SHP77 (cell line): Measurements from ENCODE around the gene PPP2R2B.

Source experiments
- DNase-seq, 2 experiments: peaks; one replicate each; lab custom pipeline; 2025; lab: John Stamatoyannopoulos, UW

The PPP2R2B gene

GRCh38 chr5:146825033-146825432 lies 53.5 kb downstream of the PPP2R2B start:
- no peak for DNase-seq

DNA sequence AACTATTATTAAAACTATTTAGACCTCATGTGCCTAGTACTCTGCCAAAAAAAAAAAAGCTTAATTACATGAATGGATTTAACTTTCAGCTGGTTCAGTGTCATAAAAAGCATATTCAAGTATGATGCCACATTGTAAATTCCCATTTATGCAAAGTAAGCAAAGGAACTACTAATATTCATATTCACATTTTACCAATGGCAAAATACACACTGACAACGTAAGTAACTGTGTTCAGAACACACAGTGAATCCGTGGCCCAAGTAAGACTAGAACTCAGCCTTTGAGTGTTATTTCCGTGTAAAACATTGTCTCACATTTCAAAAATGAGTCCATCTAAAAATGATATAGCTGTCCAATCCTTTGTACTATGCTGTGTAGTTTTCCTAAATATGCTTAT lies 56.8 kb downstream of the PPP2R2B start:
- DNase-seq, result no peak

- DNase-seq, result no peak
These were observed 57.6 kb downstream of the PPP2R2B start for GRCh38 chr5:146820987-146821386.

DNA sequence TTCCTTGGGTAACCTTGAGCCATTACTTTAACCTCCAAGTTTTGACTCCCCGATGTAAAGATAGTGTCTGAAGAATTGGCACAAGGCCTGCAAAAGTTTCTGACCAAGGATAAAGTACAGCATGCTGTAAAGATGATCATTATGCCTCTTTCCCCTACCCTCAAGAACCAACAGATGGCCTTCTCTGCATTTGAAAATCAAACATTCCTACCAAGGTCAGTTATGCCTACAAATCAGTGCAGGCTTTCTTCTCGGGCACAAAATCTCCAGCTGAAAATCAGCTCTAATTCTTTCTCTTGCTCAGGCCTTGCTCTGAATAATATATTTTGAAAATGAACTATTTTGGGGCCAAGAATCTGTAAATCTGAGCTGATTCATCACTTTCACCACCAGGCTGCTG lies 59.7 kb downstream of the PPP2R2B start:
- no peak for DNase-seq

DNA sequence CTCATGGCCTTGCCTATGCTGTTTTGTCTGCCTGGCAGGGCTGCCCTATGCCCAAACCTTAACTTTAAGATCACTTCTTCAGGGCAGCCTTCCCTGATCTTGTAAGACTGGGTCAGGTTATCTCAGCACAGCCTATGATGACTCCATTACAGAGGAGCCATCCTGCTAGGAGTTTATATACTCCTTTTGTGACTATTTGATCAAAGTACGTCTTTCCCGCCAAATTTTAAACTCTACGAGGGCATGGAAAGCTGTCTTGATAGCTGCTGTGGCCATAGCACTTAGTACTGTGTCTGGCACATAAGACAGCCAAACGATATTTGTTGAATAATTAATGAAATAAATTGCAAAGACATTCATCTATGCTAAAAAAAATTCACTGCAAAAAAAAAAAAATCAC lies 60.6 kb downstream of the PPP2R2B start:
- DNase-seq, result no peak

- DNase-seq, result no peak
These were observed 61.7 kb downstream of the PPP2R2B start for GRCh38 chr5:146816775-146817387.

GRCh38 chr5:146815411-146815810 lies 63.1 kb downstream of the PPP2R2B start:
- DNase-seq, result no peak

GRCh38 chr5:146813346-146814157 lies 65.0 kb downstream of the PPP2R2B start:
- DNase-seq, result no peak

GRCh38 chr5:146805081-146805480 lies 73.5 kb downstream of the PPP2R2B start:
- no peak for DNase-seq

GRCh38 chr5:146802945-146803522 lies 75.5 kb downstream of the PPP2R2B start:
- DNase-seq, result no peak

DNA sequence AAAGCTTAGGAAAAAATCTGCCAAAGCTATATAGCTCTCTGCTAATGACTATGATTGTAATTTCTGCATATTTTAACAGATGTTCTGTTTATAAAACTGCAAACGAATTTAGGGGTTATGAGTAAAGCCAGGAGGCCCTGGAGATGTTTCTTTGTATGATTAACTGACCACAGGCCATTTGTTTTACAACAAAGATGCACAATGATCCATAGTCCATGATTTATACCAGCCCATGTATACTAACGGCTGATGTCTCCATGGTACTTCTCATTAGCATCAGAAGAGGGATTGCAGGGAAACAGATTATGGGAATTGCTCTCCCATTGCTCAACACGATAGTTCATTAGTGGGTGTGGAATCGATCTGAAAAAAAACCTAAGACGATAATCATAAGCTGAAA lies 78.9 kb downstream of the PPP2R2B start:
- DNase-seq, result no peak

DNA sequence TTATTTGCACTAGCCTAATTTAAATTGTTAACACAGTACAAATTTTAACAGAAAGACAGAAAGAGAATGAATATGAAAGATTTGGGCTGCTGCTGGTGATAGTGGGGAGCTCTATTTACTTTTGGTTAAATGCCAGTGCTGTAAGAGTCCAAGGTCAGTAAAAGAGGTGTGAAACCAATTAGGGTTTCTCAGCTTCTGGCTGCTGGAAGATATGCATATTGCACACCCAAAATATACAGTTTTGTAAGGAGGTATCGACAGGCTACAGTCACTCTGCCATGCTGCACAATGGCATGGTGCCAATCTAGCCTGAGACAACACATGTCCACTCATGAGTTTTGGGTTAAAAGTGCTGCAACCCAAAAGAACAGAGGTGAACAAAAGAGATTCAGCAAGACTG lies 79.3 kb downstream of the PPP2R2B start:
- DNase-seq, result no peak

DNA sequence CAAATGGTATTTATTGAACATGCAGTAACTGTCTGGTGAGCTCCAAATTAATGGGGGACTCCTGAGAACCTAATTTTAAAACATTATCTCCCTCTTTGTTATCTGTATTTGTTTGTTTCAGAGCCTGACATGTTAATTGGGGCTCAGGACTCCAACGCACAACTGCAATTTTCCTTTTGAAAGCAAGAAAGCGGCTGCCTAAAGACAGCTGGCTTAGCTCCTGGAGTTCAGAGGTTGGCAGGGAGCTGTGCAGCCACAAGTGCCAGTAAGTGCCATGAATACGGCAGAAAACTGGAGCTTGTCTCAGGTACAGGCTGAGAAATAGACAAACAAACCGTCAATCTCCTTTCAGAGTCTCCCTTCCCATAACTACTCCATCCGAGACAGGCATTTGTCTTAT lies 80.9 kb downstream of the PPP2R2B start:
- no peak for DNase-seq

DNA sequence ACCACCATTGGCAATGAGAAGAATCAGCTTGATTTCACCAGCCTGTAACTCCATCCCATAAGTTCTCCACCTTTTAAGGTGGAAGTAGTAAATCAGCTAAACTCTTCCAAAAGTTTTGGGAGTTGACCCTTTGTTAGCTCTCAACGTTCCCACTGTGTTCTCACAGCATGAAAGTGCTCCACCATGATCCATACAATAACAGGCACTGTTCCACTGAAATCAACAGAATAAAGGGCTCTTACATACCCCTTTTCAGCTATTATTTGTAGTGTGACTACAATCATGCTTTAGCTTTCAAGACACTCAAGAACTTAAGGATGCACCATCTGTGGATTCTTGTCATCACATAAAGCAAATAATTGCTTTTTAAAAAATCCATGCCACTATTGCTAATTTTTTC lies 81.6 kb downstream of the PPP2R2B start:
- DNase-seq, result no peak

- DNase-seq, result no peak
These were observed 82.4 kb downstream of the PPP2R2B start for GRCh38 chr5:146796144-146796543.

DNA sequence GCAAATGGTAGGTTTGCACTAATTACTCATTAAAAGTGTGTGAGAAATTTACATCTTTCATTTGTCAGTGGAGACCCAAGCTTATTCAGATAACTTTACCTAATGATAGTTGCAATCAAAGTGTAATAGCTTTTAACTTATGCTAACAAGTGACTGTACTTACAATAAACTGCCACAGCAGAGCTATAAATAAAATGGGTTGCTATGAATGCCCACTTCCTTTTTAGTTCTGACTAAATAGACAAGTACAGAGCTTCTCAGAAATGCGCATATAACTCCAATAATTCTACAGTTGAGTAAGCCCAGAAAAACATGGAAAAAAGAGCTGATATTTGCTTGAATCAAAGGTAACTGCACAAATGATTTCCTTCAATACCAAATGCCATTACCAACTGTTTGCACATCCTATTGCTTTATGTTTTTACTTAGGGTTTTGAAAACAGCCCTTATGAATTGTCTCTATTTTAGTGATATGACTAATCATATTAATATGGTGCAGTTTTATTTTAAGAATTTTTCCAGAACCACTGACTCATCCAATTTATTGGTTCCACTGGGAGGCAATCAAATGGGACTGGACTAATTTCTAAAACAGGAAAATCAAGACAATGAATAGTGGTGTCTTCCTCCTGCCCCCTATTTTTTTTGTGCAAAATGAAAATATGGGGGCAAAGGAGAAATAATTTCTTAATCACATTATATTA lies 84.1 kb downstream of the PPP2R2B start:
- DNase-seq, result no peak

- no peak for DNase-seq
These were observed 84.8 kb downstream of the PPP2R2B start for GRCh38 chr5:146793709-146794108.

GRCh38 chr5:146791471-146791870 lies 87.1 kb downstream of the PPP2R2B start:
- DNase-seq, result no peak

DNA sequence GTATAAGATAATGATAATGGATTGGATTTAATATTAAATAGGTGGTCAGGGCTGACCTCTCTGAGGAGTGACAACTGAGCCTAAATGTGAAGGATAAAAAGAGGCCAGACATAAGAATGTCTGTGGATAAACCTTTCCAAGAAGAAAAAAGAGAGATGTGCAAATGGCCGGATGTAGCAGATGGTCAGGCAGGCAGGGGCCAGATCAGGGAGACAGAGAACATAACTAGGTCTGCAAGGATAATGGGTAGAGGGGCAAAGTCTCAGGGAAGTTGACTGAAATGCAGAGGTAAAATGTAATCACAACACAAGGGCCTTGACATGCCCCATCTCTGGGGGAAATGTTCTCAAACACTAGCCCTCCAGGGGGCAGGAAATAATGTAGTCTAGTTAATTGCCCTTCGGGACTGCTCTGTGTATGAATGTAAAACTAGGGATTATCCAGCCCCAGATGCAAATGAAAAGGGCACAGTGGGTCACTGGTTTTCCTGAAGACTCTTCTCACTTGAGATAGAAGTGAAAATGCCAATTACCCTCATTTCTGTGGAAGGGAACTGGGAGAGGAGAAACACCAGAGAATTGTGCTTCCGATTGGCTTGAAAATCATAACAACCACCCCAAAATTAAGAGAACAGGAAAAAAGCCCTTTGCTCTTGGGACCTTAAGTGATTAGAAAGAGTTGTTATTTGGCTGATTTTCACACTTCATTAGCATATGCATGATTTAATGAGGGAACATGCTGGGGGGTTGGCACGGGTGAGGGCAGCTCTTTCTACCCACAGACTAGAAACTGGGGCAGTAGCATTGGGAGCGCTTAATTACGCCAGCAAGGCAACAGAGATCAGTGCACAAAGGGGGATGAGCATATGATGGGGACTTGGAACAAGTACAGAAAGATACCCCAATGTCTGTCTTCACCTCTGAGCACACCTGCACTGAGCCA lies 88.6 kb downstream of the PPP2R2B start:
- DNase-seq, result no peak

- DNase-seq, result no peak
These were observed 89.7 kb downstream of the PPP2R2B start for GRCh38 chr5:146788898-146789297.

- DNase-seq, result no peak
These were observed 93.5 kb downstream of the PPP2R2B start for GRCh38 chr5:146785065-146785464.

- DNase-seq, result no peak
These were observed 97.4 kb downstream of the PPP2R2B start for GRCh38 chr5:146781157-146781556.
